Right lobe of liver (tissue), 4 donors: ENCODE measurements around the gene GLS.

Experiments
- CTCF ChIP-seq, 4 donors: fragments of 200-600 bp in 3 of 4; fragments of 450-650 bp in 1 of 4; IDR thresholded peaks; one replicate each; pipeline versions ENCODE4 v1.5.1 to v1.8.0; 2016 to 2022; ENCODE audit warnings: antibody characterized with exemption in 4 of 4, mild to moderate bottlenecking in 2 of 4
- POLR2A ChIP-seq: fragments of 450-650 bp; IDR thresholded peaks from one replicate; pipeline ENCODE4 v1.6.1; 2017; ENCODE audit warnings: antibody characterized with exemption, mild to moderate bottlenecking
- donor health status: DM: no; HTN: no; CAD: no.
- donor health status: DM: no; HTN: no; CAD: no.
- donor health status: DM: no; HTN: yes; CAD: no.

- TF ChIP-seq CTCF (IDR thresholded peaks at IDR 0.05) = no peak
- TF ChIP-seq POLR2A = no peak
Observed at GRCh38 chr2:190869721-190870120, 10.9 kb upstream of the GLS start.
